Measurements from ENCODE around the gene TAF12.
A peak's percentile ranks its signal among the peaks of the same experiment; 100 is the strongest.
"Not testable (repeated sequence)": the region's sequence is repeated elsewhere in the genome, so short reads cannot be mapped to it uniquely, and the experiment has no call there.

Gene TAF12, protein sequence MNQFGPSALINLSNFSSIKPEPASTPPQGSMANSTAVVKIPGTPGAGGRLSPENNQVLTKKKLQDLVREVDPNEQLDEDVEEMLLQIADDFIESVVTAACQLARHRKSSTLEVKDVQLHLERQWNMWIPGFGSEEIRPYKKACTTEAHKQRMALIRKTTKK

GRCh38 chr1:28642847-28643635, at the start of gene TAF12:
TSS of gene TAF12 (minus strand) at chr1:28643067. CDS start at chr1:28622081, 20,986 bp downstream.
- peak; percentile 96 for DNase-seq (ENCODE audit: low spot score)

DNA sequence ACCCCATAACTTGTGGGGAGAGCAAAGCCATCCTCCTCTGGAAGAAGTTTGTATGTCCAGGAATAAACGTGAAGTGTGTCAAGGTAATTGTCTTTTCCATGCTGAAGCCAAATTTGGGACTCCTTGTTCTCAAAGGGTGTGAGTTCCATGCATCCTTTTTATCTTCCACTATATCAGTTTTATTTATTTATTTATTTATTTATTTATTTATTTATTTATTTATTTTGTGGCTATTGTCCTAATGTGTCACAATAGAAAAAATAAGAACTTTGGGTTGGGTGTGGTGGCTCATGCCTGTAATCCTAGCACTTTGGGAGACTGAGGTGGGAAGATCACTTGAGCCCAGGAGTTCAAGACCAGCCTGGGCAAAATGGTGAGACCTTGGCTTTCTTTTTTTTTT, 48.8 kb upstream of the TAF12 start:
- DNase-seq (ENCODE audit: low spot score): not testable (repeated sequence)

DNA sequence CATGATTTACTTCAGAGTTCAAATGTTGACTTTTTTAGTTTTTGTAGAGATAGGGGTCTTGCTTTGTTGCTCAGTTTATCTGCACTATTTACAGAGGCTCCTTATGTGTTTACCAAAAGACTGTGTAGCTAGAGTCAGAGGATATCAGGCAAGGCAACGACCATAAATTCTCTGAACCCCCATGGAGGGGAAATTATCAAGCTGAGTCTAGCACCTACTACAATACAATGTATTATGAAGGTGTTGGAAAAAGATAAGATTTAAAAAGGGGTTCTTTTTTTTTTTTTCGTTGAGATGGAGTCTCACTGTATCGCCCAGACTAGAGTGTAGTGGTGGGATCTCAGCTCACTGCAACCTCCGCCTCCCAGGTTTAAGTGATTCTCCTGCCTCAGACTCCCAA, 42.1 kb upstream of the TAF12 start:
- DNase-seq (ENCODE audit: low spot score): no peak

- DNase-seq (ENCODE audit: low spot score): no peak
Observed at GRCh38 chr1:28682840-28683239, 40.0 kb upstream of the TAF12 start.

DNA sequence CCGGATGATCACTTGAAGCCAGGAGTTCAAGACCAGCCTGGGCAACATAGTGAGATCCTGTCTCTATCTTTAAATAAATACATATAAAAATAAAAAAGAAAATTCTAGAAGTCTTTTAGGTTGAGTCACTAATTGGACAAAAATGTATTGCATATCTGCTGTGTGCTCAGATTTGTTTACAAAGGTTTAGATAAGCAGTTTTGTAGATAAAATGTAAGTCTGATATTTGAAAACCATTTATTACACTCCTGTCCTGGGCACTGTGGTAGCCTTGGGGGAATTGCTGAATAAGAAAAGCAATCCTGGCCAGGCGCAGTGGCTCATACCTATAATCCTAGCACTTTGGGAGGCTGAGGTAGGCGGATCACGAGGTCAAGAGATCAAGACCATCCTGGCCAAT, 37.3 kb upstream of the TAF12 start:
- DNase-seq (ENCODE audit: low spot score): no peak

DNA sequence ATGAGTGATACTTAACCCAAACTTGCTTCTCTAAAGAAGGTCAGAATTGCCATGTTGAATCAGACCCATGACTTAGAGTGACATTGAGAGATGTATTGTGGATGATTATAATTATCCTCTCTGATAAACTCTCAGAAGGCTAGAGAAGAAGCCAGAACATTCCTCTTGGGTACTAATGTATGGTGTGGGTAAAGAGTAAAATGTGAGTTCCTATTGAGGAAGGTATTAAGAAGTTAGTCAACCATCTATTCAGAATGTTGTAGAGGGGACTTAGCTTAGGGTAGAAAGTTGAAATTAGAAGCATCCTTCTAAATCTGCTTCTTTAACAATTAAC, 33.0 kb upstream of the TAF12 start:
- DNase-seq (ENCODE audit: low spot score): no peak

GRCh38 chr1:28672971-28673370, 30.1 kb upstream of the TAF12 start:
- DNase-seq (ENCODE audit: low spot score): not testable (repeated sequence)

DNA sequence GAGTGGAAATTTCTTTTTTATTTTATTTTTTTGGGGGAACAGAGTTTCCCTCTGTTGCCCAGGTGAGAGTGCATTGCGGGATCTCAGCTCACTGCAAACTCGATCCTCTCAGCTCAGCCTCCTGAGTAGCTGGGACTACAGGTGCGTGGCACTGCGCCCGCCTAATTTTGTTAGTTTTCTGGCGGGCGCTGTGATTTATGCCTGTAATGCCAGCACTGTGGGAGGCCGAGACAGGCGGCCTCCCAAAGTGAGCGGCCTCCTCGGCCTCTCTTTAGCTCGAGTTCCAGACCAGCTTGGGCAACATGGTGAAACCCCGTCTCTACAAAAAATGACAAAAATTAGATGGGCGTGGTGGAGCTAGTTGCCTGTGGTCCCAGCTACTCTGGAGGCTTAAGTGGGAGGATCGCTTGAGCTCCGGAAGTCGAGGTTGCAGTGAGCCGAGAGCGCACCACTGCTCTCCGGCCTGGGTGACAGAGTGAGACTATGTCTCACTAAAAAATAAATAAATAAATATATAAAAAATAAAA, 28.4 kb upstream of the TAF12 start:
- no peak for DNase-seq (ENCODE audit: low spot score)

- peak; percentile 12 for DNase-seq (ENCODE audit: low spot score)
Observed at GRCh38 chr1:28668956-28669723, 26.3 kb upstream of the TAF12 start.

- DNase-seq (ENCODE audit: low spot score): peak; percentile 87
Observed at GRCh38 chr1:28668191-28668955, 25.5 kb upstream of the TAF12 start, which contains the start of gene GMEB1. TSS of gene GMEB1 (plus strand) at chr1:28668784. CDS start at chr1:28683613, 14,829 bp downstream.

- no peak for DNase-seq (ENCODE audit: low spot score)
Observed at GRCh38 chr1:28666806-28667205, 23.9 kb upstream of the TAF12 start.

DNA sequence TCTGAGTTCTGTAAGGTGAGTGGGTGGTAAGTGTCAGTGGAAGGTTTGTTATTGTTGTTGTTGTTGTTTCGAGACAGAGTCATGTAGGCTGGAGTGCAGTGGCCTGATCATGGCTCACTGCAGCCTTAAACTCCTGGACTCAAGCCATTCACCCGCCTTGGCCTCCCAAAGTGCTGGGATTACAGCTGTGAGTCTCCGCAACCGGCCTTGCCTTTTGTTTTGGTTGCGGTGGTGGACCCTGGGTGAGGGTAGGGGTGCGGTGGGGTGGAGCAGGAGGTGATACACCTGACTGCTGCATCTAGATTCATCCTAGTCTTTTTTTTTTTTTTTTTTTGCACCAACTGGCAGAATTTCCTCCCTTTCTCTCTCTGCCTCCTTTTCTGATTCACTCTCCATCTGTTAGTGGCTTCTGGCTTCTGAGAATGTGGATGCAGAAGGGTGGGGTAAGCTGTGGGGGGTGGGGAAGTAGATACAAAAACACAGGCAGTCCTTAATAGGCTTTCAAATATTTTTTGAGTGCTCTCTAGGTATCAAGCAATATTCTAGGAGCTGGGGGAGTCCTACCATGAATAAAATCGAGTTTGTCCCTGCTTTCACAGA, 21.1 kb upstream of the TAF12 start:
- DNase-seq (ENCODE audit: low spot score): no peak

- DNase-seq (ENCODE audit: low spot score): no peak
Observed at GRCh38 chr1:28656335-28656734, 13.5 kb upstream of the TAF12 start.

DNA sequence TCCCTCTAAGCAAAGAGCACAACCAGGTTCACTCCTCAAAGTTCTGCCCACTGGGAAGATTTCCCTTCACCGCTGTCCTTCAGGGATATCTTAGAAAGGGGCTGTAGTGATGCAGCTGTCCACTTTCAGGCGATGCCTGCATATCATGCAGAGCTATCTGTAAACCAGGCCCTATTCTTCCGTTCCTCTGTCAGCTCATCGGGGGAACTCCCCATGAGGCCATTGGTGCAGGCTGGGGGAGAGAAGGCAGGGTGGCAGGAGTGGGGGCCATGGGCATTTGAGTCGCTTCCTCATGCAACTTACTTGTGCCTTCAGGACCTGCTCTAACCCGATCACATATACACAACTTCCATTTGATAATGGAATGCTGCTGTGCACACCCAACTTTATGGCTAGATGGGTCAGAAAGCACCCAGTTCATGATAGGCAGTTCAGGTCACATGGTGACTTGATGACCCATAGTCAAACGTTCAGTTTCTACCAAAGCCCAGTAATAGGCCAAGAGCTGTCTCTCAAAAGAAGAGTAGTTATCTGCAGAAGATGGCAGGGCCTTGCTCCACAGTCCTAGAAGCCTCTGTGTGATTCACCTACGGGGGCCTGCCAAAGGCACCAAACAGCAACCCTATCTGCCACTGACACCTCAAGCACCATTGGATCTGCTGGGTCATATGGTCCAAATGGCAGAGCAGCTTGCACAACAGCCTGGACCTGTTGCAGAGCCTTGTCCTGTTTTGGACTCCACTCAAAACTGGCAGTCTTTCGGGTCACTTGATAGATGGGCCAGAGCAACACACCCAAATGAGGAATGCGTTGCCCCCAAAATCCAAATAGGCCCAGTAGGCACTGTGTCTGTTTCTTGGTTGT, 12.8 kb upstream of the TAF12 start:
- DNase-seq (ENCODE audit: low spot score): not testable (repeated sequence)

DNA sequence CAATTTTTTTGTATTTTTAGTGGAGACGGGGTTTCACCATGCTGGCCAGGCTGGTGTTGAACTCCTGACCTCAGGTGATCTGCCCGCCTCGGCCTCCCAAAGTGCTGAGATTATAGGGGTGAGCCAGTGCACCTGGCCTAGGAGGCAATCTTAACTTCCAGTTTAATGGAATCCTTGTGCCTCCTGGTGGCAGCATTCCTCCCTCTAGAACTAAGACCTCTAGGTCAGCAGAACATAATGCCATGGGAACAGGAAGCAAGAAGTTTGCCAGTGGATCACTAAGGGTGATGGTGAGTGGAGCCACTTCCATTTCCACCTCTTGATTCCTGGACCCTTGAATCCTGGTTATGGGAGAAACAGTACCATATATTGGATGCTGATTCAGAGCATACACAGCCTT, 11.0 kb upstream of the TAF12 start:
- DNase-seq (ENCODE audit: low spot score): not testable (repeated sequence)

GRCh38 chr1:28653063-28653462, 10.2 kb upstream of the TAF12 start:
- not testable (repeated sequence) for DNase-seq (ENCODE audit: low spot score)

DNA sequence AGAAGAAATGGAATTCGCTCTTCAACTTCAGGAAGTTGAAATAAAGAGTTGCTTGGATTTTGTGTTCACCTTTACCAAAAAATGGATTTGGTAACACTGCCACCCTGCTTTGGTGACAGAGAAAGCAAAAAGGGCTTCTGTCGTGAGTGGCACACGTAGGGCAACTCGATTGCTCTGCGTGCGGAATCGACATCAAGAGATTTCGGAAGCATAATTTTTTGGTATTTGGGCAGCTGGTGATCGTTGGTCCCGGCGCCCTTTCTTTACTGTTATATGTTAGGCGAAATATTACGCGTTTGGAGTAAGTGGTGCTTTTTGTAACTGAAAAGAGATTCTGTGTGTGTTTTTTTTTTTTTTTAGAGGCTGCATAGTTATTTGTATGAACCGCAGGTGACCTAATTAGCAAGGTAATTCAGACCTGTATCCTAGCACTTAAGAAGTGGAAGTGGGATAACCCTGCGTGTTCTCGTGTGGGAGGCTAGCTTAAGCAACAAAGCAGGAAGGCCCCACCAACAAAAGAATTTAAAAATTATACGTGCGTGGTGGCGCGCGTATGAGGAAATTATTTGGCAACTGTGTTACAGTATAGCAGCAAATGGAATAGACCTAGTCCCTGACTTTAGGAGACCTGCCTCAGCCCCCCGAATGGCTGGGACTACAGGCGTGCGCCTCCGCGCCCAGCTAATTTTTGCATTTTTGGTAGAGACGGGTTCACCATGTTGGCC, 5.8 kb upstream of the TAF12 start, which contains the start of gene RNU11:
Gene RNU11, plus strand, starts transcription at position 127 of the 725 bp plus-strand sequence.
- peak; percentile 91 for DNase-seq (ENCODE audit: low spot score)

DNA sequence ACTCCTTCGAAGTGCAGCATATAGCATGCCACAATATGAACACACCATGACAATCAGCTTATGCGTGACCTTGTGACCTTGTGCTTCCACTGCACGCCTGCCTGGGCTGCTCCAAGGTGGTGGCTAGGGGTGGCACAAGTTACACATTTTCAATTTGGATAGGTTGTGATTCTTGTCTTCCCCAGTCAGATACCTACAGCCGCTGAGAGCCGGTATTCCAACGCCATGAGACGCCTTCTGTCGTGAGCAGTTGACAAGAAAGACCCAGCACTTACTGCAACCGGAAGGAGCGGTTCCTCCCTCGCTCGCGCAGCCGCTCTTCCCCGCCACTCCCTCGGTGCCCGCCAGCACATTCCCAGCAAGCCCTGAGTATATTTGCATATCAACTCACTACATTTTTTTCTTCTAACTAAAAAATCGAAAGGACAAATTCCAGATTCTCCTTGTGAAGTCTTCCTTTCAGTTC, 5.2 kb upstream of the TAF12 start:
- DNase-seq (ENCODE audit: low spot score): peak; percentile 93

GRCh38 chr1:28646040-28646439, 3.2 kb upstream of the TAF12 start:
- no peak for DNase-seq (ENCODE audit: low spot score)

DNA sequence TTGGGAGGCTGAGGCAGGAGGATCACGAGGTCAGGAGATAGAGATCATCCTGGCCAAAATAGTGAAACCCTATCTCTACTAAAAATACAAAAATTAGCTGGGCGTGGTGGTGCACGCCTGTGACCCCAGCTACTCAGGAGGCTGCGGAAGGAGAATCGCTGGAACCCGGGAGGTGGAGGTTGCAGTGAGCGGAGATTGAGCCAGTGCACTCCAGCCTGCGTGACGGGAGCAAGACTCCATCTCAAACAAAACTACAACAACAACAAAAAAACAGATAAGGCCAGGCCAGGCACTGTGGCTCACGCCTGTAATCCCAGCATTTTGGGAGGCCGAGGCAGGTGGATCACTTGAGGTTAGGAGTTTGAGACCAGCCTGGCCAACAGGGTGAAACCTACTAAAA, 2.5 kb upstream of the TAF12 start:
- DNase-seq (ENCODE audit: low spot score): not testable (repeated sequence)
